GM12891 (cell line): Measurements from ENCODE around the gene PXT1.

Experiments used
- DNase-seq: peaks from one replicate; pipeline ENCODE4 v3.0.0; 2011; ENCODE audit warnings: low spot score; ENCODE audit not compliant: insufficient read length
- FAIRE-seq: peaks from 2 replicates; lab custom pipeline; 2011; peaks lifted over from hg19 to GRCh38; lab: Jason Lieb, UNC
- PAX5 ChIP-seq: IDR thresholded peaks from 2 replicates; pipeline ENCODE4 v1.6.1; 2011; ENCODE audit warnings: low read length, moderate library complexity, mild to moderate bottlenecking; ENCODE audit not compliant: insufficient read depth, severe bottlenecking
- POLR2A ChIP-seq: IDR thresholded peaks from 2 replicates; pipeline ENCODE4 v1.6.1; 2011; ENCODE audit warnings: low read depth, low read length, control low read depth
- POLR2AphosphoS5 ChIP-seq: IDR thresholded peaks from 2 replicates; pipeline ENCODE4 v1.6.1; 2011; ENCODE audit warnings: low read depth, low read length, control low read depth
- POU2F2 ChIP-seq: IDR thresholded peaks from 2 replicates; pipeline ENCODE4 v1.6.1; 2011; ENCODE audit warnings: low read depth, mild to moderate bottlenecking, control low read depth, low read length, moderate library complexity
- SPI1 ChIP-seq: IDR thresholded peaks from 2 replicates; pipeline ENCODE4 v1.6.1; 2011; ENCODE audit warnings: low read depth, low read length, control low read depth
- TAF1 ChIP-seq: IDR thresholded peaks from 2 replicates; pipeline ENCODE4 v1.6.1; 2011; ENCODE audit warnings: low read depth, low read length, control low read depth

The PXT1 gene

GRCh38 chr6:36361071-36361470 is 81.6 kb downstream of the PXT1 start:
- no peak for DNase-seq
- TF ChIP-seq TAF1 (no peak), POLR2AphosphoS5 (no peak), SPI1 (no peak), POU2F2 (no peak), POLR2A (no peak), PAX5 (no peak)
- FAIRE-seq, result no peak

GRCh38 chr6:36360241-36361054 is 82.2 kb downstream of the PXT1 start:
- DNase-seq, result peak; percentile 61
- FAIRE-seq, result peak; percentile 45

GRCh38 chr6:36358226-36358915 is 84.3 kb downstream of the PXT1 start:
- FAIRE-seq (peak; percentile 13), DNase-seq (no peak)
- no peak for TF ChIP-seq POLR2AphosphoS5
- no peak for TF ChIP-seq POLR2A
- TF ChIP-seq POU2F2, result no peak
- TF ChIP-seq PAX5, result no peak
- no peak for TF ChIP-seq TAF1
- TF ChIP-seq SPI1, result no peak

More at GRCh38 chr6:36360241-36361054, 82.2 kb downstream of the PXT1 start:
- TF ChIP-seq POU2F2 (peak; percentile 74; the same call in 1 of the 2 replicates), SPI1 (no peak)

GRCh38 chr6:36357872-36358225 is 84.8 kb downstream of the PXT1 start:
- 0 out of 2 replicates have a peak, but pooled peaks have one; percentile 47 for TF ChIP-seq POU2F2
- TF ChIP-seq POLR2AphosphoS5, result no peak
- no peak for DNase-seq
- FAIRE-seq, result no peak

GRCh38 chr6:36355819-36356218 is 86.8 kb downstream of the PXT1 start:
- TF ChIP-seq POLR2AphosphoS5 (no peak), POLR2A (no peak), SPI1 (no peak), POU2F2 (no peak), TAF1 (no peak), PAX5 (no peak)
- no peak for DNase-seq
- FAIRE-seq, result no peak

- FAIRE-seq (no peak), DNase-seq (no peak)
- no peak for TF ChIP-seq SPI1
- TF ChIP-seq TAF1, result no peak
- TF ChIP-seq POU2F2, result no peak
- no peak for TF ChIP-seq POLR2A
- TF ChIP-seq POLR2AphosphoS5, result no peak
- TF ChIP-seq PAX5, result no peak
Observed at GRCh38 chr6:36353411-36353915, 89.2 kb downstream of the PXT1 start.

GRCh38 chr6:36352477-36353157 is 90.0 kb downstream of the PXT1 start:
- no peak for FAIRE-seq
- TF ChIP-seq SPI1 (no peak), POLR2A (no peak), POU2F2 (no peak), TAF1 (no peak), POLR2AphosphoS5 (no peak), PAX5 (no peak)
- no peak for DNase-seq

GRCh38 chr6:36350681-36351571 is 91.7 kb downstream of the PXT1 start:
- no peak for DNase-seq
- TF ChIP-seq POLR2AphosphoS5 (no peak), PAX5 (no peak), POLR2A (no peak), SPI1 (no peak), POU2F2 (no peak), TAF1 (no peak)
- FAIRE-seq, result no peak

GRCh38 chr6:36350082-36350481 is 92.6 kb downstream of the PXT1 start:
- DNase-seq (no peak), FAIRE-seq (no peak)
- TF ChIP-seq POLR2A (no peak), TAF1 (no peak), POU2F2 (no peak), SPI1 (no peak), PAX5 (no peak)

- peak; percentile 61 for FAIRE-seq
- TF ChIP-seq SPI1 (no peak), PAX5 (no peak), POLR2A (no peak), TAF1 (no peak), POU2F2 (no peak), POLR2AphosphoS5 (no peak)
- no peak for DNase-seq
Observed at GRCh38 chr6:36349240-36349639, 93.4 kb downstream of the PXT1 start.
